Hepatocyte (in vitro differentiated cells): ENCODE results near the gene CD79B. TPM values are rescaled to one million over a fixed set of nuclear protein-coding genes. Genes with fewer than 3 reads are reported as not detected.

Source experiments
- DNase-seq: peaks from one replicate; pipeline ENCODE4 v3.0.0-alpha.2; 2016; ENCODE audit warnings: low spot score
- H2AFZ ChIP-seq: fragments of 200-600 bp; sonication (generic); 2 replicates; pipeline ENCODE4 v1.6.0; 2016; ENCODE audit warnings: antibody characterized with exemption, mild to moderate bottlenecking
- H3K27ac ChIP-seq: fragments of 200-600 bp; sonication (generic); 2 replicates; pipeline ENCODE4 v1.5.1; 2016; ENCODE audit warnings: mild to moderate bottlenecking
- H3K27me3 ChIP-seq: fragments of 200-600 bp; sonication (generic); 2 replicates; pipeline ENCODE4 v1.6.1; 2016
- H3K36me3 ChIP-seq: fragments of 200-600 bp; sonication (generic); replicated peaks from 2 replicates; pipeline ENCODE4 v1.5.1; 2016; ENCODE audit warnings: low read depth; ENCODE audit not compliant: insufficient read depth
- H3K4me1 ChIP-seq: fragments of 200-600 bp; sonication (generic); 2 replicates; pipeline ENCODE4 v1.5.1; 2016; ENCODE audit warnings: mild to moderate bottlenecking, moderate library complexity; ENCODE audit not compliant: insufficient read depth
- H3K4me2 ChIP-seq: fragments of 200-600 bp; sonication (generic); 2 replicates; pipeline ENCODE4 v1.6.0; 2016
- H3K4me3 ChIP-seq: fragments of 200-600 bp; sonication (generic); 2 replicates; pipeline ENCODE4 v1.5.1; 2016; ENCODE audit warnings: mild to moderate bottlenecking
- H3K79me2 ChIP-seq: fragments of 200-600 bp; sonication (generic); 2 replicates; pipeline ENCODE4 v1.6.0; 2017; ENCODE audit warnings: mild to moderate bottlenecking
- H3K9me2 ChIP-seq: fragments of 200-600 bp; sonication (generic); replicated peaks from 2 replicates; pipeline ENCODE4 v1.6.0; 2017; ENCODE audit warnings: mild to moderate bottlenecking; ENCODE audit not compliant: insufficient read depth
- H3K9me3 ChIP-seq: fragments of 200-600 bp; sonication (generic); 2 replicates; pipeline ENCODE4 v1.5.1; 2016; ENCODE audit warnings: low read depth, mild to moderate bottlenecking
- H4K20me1 ChIP-seq: fragments of 200-600 bp; sonication (generic); 2 replicates; pipeline ENCODE4 v1.6.0; 2016; ENCODE audit warnings: mild to moderate bottlenecking; ENCODE audit not compliant: insufficient read depth, poor library complexity, severe bottlenecking
- EZH2 ChIP-seq: fragments of 200-600 bp; sonication (generic); IDR thresholded peaks from 2 replicates; pipeline ENCODE4 v1.6.1; 2016; ENCODE audit warnings: antibody characterized with exemption, mild to moderate bottlenecking, borderline replicate concordance
- EZH2phosphoT487 ChIP-seq: fragments of 200-600 bp; sonication (generic); IDR thresholded peaks from one replicate; pipeline ENCODE4 v1.6.1; 2018; ENCODE audit warnings: antibody characterized with exemption, mild to moderate bottlenecking, low read depth, moderate library complexity; ENCODE audit not compliant: unreplicated experiment, severe bottlenecking
- WGBS: methylation state at CpG from one replicate; pipeline ENCODE4 v1.1.6; 2016; ENCODE audit warnings: low lambda C conversion rate; ENCODE audit errors: missing lambda C conversion rate; 5-methylcytosine and 5-hydroxymethylcytosine counted together
- polyA plus RNA-seq: library from polyadenylated mRNA; unstranded; fragments of >200 nt; fragmentation: Nextera tagmentation; extraction: Ambion mirVana; gene quantifications from 2 replicates; pipeline ENCODE4 v1.2.1, GENCODE V29; 2016
- total RNA-seq: library from RNA; depleted of rRNA; stranded (reverse); fragments of >200 nt; gene quantifications from 2 replicates; pipeline ENCODE4 v1.2.3, GENCODE V29; 2014
- TF ChIP-seq, protein P1 (sequence below): fragments of 200-600 bp; sonication (generic); IDR thresholded peaks from 2 replicates; pipeline ENCODE4 v1.5.1; 2016; ENCODE audit warnings: antibody characterized with exemption, mild to moderate bottlenecking; ENCODE audit not compliant: poor library complexity

Gene CD79B
- total and polyA plus RNA-seq, 2 experiments from 2014 or later: 0.57 to 1.2 TPM

DNA sequence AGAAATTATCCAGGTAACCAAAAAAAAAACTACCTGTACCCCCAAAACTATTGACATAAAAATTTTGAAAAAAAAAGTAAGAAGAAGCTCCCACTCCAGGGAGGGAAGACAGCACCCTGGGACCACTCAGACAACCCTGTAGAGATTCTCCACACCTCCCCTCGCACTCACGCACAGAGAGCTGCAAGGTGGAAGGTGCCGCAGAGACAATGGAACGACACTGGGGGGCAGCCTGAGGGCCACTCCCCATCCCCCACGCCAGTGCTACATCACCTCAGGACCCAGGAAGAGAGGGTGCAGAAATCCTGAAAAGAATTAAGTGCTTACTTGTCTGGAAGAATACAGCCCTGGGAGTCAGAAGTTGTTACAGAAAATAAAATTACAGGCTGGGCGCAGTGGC lies 5.2 kb upstream of the CD79B start:
- TF ChIP-seq EZH2: no peak
- no peaks in the 10 kb centered on the region for H3K36me3 ChIP-seq
- H3K9me3 ChIP-seq: no peaks in the 10 kb centered on the region
- H3K4me1 ChIP-seq: no peaks in the 10 kb centered on the region
- no peak overlapping the region for H2AFZ ChIP-seq
- no peak overlapping the region for H3K4me2 ChIP-seq
- WGBS: 83% methylated on average over 6 of the region's 6 CpGs
- no peaks in the 10 kb centered on the region for H3K27me3 ChIP-seq
- H3K9me2 ChIP-seq: no peaks in the 10 kb centered on the region
- H4K20me1 ChIP-seq: no peaks in the 10 kb centered on the region
- H3K27ac ChIP-seq: no peak overlapping the region
- no peak overlapping the region for H3K4me3 ChIP-seq
- no peak for DNase-seq
- H3K79me2 ChIP-seq: no peaks in the 10 kb centered on the region

DNA sequence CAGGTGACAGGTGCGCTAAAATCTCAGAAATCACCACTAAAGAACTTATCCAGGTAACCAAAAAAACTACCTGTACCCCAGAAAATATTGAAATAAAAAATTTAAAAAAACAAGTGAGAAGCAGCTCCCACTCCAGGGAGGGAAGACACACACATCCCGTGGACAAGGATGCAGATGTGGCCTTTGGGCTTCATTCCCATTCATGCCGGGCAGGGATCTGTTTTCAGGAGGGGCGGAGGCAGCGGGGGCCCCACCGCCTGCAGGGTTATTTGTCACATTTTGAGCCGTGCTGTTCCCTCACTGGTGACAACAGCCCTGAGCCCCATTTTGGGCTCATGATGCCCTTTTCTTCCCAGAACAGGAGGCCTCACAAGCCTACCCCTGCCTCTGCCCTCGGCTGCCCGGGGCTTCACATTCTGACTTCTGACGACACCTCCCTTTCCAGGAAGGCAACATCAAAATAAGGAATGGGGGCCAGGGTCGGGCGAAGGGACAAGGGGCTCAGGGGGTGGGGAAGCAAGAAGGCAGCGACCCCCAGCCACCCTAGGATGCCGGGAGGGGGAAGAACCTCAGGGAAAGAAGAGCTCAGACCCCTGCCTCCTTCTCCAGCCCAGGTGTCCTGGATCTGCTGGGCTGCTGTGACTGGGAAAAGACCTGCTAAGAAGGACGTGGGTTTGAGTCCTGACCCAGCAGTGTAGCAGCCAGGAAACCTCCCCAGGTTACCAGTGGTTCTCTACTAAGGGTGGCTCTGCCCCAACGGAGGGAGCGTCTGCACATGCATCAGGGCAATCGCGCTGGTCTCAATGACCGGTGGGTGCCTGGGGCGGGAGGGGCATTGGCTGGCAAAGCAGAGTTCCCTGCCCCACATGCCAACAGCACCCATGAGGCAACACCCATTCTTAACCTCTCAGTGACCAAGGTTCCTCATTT lies 2.3 kb upstream of the CD79B start:
- Histone ChIP-seq H2AFZ (no peak overlapping the region), H4K20me1 (no peaks in the 10 kb centered on the region), H3K27ac (no peak overlapping the region), H3K9me3 (no peaks in the 10 kb centered on the region), H3K27me3 (no peaks in the 10 kb centered on the region), H3K4me1 (no peaks in the 10 kb centered on the region), H3K36me3 (no peaks in the 10 kb centered on the region), H3K4me2 (no peak overlapping the region), H3K4me3 (no peak overlapping the region), H3K9me2 (no peaks in the 10 kb centered on the region), H3K79me2 (no peaks in the 10 kb centered on the region)
- 85% methylated on average over 21 of the region's 21 CpGs for WGBS
- DNase-seq: no peak
- no peak for TF ChIP-seq EZH2
- TF ChIP-seq, protein P1, sequence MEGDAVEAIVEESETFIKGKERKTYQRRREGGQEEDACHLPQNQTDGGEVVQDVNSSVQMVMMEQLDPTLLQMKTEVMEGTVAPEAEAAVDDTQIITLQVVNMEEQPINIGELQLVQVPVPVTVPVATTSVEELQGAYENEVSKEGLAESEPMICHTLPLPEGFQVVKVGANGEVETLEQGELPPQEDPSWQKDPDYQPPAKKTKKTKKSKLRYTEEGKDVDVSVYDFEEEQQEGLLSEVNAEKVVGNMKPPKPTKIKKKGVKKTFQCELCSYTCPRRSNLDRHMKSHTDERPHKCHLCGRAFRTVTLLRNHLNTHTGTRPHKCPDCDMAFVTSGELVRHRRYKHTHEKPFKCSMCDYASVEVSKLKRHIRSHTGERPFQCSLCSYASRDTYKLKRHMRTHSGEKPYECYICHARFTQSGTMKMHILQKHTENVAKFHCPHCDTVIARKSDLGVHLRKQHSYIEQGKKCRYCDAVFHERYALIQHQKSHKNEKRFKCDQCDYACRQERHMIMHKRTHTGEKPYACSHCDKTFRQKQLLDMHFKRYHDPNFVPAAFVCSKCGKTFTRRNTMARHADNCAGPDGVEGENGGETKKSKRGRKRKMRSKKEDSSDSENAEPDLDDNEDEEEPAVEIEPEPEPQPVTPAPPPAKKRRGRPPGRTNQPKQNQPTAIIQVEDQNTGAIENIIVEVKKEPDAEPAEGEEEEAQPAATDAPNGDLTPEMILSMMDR: no peak
- TF ChIP-seq EZH2phosphoT487: no peak

DNA sequence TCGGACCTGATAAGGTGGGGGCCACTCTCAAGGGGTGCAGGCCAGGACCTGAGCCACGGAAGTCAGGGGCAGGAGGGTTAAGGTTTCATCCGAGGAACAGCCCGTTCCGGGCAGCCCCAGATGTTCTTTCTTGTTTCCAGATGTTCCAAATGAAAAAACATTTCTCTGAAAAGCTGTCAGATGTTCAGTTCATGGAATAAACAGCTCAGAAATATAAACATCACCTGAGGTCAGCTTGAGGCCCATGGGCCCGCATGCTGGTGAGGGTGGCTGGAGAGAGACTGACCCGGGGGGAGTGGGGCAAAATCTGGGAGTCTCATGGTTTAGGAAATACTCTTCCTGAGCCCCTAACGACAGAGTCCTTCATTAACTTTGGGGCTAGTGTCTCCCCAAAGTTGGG lies 1.5 kb upstream of the CD79B start:
- Histone ChIP-seq H3K9me3 (no peaks in the 10 kb centered on the region), H3K9me2 (no peaks in the 10 kb centered on the region), H3K4me2 (no peak overlapping the region), H4K20me1 (no peaks in the 10 kb centered on the region), H3K36me3 (no peaks in the 10 kb centered on the region), H3K27me3 (no peaks in the 10 kb centered on the region), H3K4me1 (no peaks in the 10 kb centered on the region), H3K4me3 (no peak overlapping the region), H2AFZ (no peak overlapping the region), H3K27ac (no peak overlapping the region), H3K79me2 (no peaks in the 10 kb centered on the region)
- no peak for DNase-seq
- WGBS: 61% methylated on average over 8 of the region's 8 CpGs
- TF ChIP-seq EZH2phosphoT487: no peak
- TF ChIP-seq EZH2: no peak
- TF ChIP-seq, protein P1: no peak

DNA sequence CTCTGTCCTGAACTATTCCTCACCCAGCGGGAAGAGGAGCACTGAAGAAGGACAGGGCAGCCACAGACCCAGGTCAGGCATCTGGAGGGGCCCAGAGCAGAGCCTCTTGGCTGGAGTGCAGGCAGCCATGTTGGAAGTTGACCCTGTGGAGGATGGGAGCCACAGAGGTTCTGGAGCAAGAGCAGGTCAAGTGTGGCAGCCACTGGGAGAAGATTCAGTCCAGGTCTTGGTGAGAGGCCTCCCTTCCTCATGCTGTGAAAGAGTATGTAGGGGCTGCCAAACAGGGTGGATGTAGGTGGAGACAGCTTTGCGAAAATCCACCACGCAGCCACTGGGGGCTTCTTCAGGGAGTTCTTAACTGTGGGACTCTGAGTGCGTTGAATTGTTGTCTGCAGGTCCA lies 590 bp upstream of the CD79B start:
- Histone ChIP-seq H3K36me3 (no peaks in the 10 kb centered on the region), H4K20me1 (no peaks in the 10 kb centered on the region), H3K4me3 (no peak overlapping the region), H2AFZ (no peak overlapping the region), H3K4me2 (no peak overlapping the region), H3K9me3 (no peaks in the 10 kb centered on the region), H3K27ac (no peak overlapping the region), H3K27me3 (no peaks in the 10 kb centered on the region), H3K9me2 (no peaks in the 10 kb centered on the region), H3K79me2 (no peaks in the 10 kb centered on the region), H3K4me1 (no peaks in the 10 kb centered on the region)
- WGBS: 98% methylated on average over 4 of the region's 4 CpGs
- no peak for TF ChIP-seq EZH2phosphoT487
- TF ChIP-seq EZH2: no peak
- TF ChIP-seq, protein P1: no peak
- no peak for DNase-seq
